PC-3 (cell line): Measurements from ENCODE around the gene RGS12.

Source experiments
- CTCF ChIP-seq: fragments of 300-600 bp; sonication (generic); conservative IDR thresholded peaks from 2 replicates; pipeline ENCODE4 v1.5.1; 2017; ENCODE audit warnings: antibody characterized with exemption, low read depth, mild to moderate bottlenecking, low read length
- EZH2phosphoT487 ChIP-seq: fragments of 300-600 bp; sonication (generic); IDR thresholded peaks from 2 replicates; pipeline ENCODE4 v1.6.1; 2018; ENCODE audit warnings: mild to moderate bottlenecking, antibody characterized with exemption, low read length, borderline replicate concordance

- TF ChIP-seq CTCF (no peak), EZH2phosphoT487 (no peak)
These were observed 47.1 kb upstream of the RGS12 start for GRCh38 chr4:3245676-3246075.
